Psoas muscle (tissue), 8 donors: ENCODE measurements around the gene COG2. TPM values are rescaled to one million over a fixed set of nuclear protein-coding genes. Genes with fewer than 3 reads are reported as not detected.

ENCODE experiments used
- ATAC-seq, 4 donors: fragments of 200-7000 bp; cut with Tn5 transposase; one replicate each; pipeline ENCODE4 v1.9.1; 2020; ENCODE audit warnings: moderate library complexity in 3 of 4, mild to moderate bottlenecking in 2 of 4
- DNase-seq, 2 donors: peaks; one replicate each; pipeline ENCODE4 v3.0.0-alpha.2; 2020
- H3K27ac ChIP-seq: fragments of 200-600 bp; one replicate; pipeline ENCODE4 v1.8.0; 2022
- H3K27me3 ChIP-seq, 3 donors: fragments of 200-600 bp in 1 of 3; one replicate each; pipeline versions ENCODE4 v1.6.1 to v1.8.0; 2013 to 2022; ENCODE audit warnings: low read length in 2 of 3, mild to moderate bottlenecking in 2 of 3, moderate library complexity in 1 of 3; ENCODE audit not compliant: insufficient read depth in 3 of 3
- H3K36me3 ChIP-seq, 2 donors: fragments of 200-600 bp in 1 of 2; one replicate each; pipeline versions ENCODE4 v1.6.1 to v1.8.0; 2013 to 2022; ENCODE audit warnings: low read depth in 1 of 2, mild to moderate bottlenecking in 1 of 2, moderate library complexity in 1 of 2; ENCODE audit not compliant: insufficient read depth in 1 of 2
- H3K4me1 ChIP-seq: fragments of 200-600 bp; one replicate; pipeline ENCODE4 v1.8.0; 2022
- H3K4me3 ChIP-seq: fragments of 200-600 bp; one replicate; pipeline ENCODE4 v1.8.0; 2022; ENCODE audit warnings: mild to moderate bottlenecking
- H3K9me3 ChIP-seq: fragments of 200-600 bp; one replicate; pipeline ENCODE4 v1.8.0; 2022
- CTCF ChIP-seq: fragments of 200-600 bp; IDR thresholded peaks from one replicate; pipeline ENCODE4 v1.8.0; 2022; ENCODE audit warnings: antibody characterized with exemption
- WGBS, 3 donors: extraction: QIAGEN DNeasy Blood & Tissue Kit; methylation state at CpG; one replicate each; pipeline versions ENCODE4 v1.1.6 to v1.1.7; 2013; 5-methylcytosine and 5-hydroxymethylcytosine counted together
- intact Hi-C, 2 donors: fragments of 100-400 bp; cut with DNase I; formaldehyde crosslinking; loops; one replicate each; pipeline versions ENCODE4 v1.11.0 to v1.14.2; 2022
- polyA plus RNA-seq, 3 donors: library from polyadenylated mRNA; stranded (reverse); fragments of 200-250 nt; gene quantifications; one replicate each; pipeline ENCODE4 v1.2.3, GENCODE V29; 2013
- total RNA-seq, 4 donors: library from RNA; stranded (reverse); fragmentation: NEBNext Ultra II Directional in 2 of 4; extraction: Animal tissue kit (Norgen Biotek cat#: 25700) in 2 of 4; gene quantifications; one replicate each; pipeline versions ENCODE4 v1.2.1 to v1.2.4, GENCODE V29; 2021 to 2023
- donor health status: healthy with polysubstance abuse.
- donor health status: DM: no; HTN: no; CAD: no; lungs with moderate emphysema.
- donor health status: Bipolar disorder and iron deficiency.
- donor health status: healthy.
- donor health status: DM: yes; HTN: yes; CAD: no.
- donor health status: DM: no; HTN: no; CAD: no.
- donor health status: DM: no; HTN: no; CAD: no.
- donor health status: DM: yes; HTN: yes; CAD: no.

COG2 gene
- total and polyA plus RNA-seq, 7 donors = 11.9 to 30.5 (median 21.3) TPM

DNA sequence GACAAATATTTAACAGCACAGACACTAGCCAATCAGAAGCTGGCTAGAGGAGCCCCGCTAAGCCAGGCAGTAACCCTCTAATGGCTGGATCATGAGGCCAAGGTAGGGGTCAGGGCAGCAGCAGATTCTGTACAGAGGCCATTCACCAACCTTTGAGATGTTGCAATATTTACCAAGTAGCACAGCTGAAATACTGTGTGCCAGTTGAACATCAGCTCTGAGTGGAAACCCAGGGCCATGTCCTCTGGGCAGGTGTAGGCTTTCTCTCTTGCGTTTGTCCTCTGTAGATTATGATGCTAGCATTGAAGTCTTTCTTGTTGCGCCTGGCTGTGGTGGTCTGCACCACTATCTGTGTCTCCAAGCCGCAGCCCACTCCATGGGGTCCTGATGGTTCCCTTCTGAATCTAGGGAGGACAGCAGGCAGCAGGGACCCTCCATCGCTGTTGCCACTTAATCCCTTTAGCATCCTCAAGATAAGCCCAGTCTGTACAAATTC lies 2.5 kb upstream of the COG2 start:
- Histone ChIP-seq H3K27ac (no peak overlapping the region), H3K27me3 (peaks cover 0 to 6% (median 0%) of the 10 kb centered on the region in 3 donors), H3K36me3 (no peaks in the 10 kb centered on the region), H3K4me3 (no peak overlapping the region), H3K9me3 (no peaks in the 10 kb centered on the region), H3K4me1 (peaks cover 17% of the 10 kb centered on the region)
- 62 to 78% (median 67%) methylated on average over 5 of the region's 5 CpGs for WGBS, 3 donors
- no peak for TF ChIP-seq CTCF
- intact Hi-C loops = loop anchor here in 1 of 2 donors (5.0 kb wide), 1 partner anchor 133 kb away; no protein-coding TSS in a partner anchor
- ATAC-seq (no peak), DNase-seq (no peak)

DNA sequence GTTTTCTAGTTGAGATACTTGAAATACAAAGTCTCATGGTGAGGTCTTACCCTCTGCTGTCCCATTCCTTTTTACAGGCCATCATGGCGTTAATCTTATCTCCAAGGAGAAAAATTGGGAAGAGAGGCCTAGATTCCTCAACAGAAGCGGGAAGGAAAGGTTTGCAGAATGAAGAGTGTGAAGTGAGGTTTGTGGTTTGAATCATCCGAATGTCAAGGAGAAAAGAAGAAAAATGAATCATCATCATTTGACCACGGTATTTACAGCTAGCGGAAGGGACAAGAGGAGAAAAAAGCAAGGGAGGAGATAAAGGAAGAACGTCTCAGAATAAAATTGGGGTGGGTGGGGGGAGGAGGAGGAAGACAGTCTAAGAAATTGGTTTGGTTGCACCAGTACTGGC lies 935 bp upstream of the COG2 start:
- intact Hi-C loops = loop anchor here in 1 of 2 donors (5.0 kb wide), 1 partner anchor 131 kb away; no protein-coding TSS in a partner anchor
- DNase-seq (no peak), ATAC-seq (no peak)
- Histone ChIP-seq H3K27me3 (peaks cover 0 to 6% (median 0%) of the 10 kb centered on the region in 3 donors), H3K4me3 (no peak overlapping the region), H3K4me1 (peaks cover 21% of the 10 kb centered on the region), H3K36me3 (peaks cover 0 to 4% of the 10 kb centered on the region in 2 donors), H3K27ac (no peak overlapping the region), H3K9me3 (no peaks in the 10 kb centered on the region)
- 78 to 85% (median 81%) methylated on average over 6 of the region's 6 CpGs for WGBS, 3 donors
- TF ChIP-seq CTCF = no peak

DNA sequence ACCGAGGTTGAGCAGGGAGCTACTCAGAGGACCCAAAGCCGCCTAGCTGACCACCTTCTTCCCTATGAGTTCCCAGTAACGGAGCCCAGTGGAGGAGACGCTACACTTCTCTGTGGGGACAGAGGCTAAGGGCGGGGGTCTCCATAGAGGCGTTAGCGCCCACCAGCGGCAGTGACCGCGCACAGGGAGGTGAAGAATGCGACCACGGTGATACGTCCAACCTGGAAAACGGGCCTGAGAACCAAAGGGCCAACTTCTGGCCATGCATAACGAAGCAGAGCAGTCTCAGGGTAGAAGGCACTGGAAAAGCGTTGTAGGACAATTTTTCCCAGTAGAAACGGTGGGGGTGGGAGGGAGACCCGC lies 400 bp upstream of the COG2 start:
- Histone ChIP-seq H3K27ac (no peak overlapping the region), H3K36me3 (peaks cover 0 to 7% of the 10 kb centered on the region in 2 donors), H3K4me1 (peaks cover 25% of the 10 kb centered on the region), H3K4me3 (peak overlapping the region; percentile 90), H3K27me3 (peaks cover 0 to 6% (median 0%) of the 10 kb centered on the region in 3 donors), H3K9me3 (no peaks in the 10 kb centered on the region)
- DNase-seq = no peak
- TF ChIP-seq CTCF = no peak
- ATAC-seq = no peak
- intact Hi-C loops = loop anchor here (1.0 to 5.0 kb wide), 3 partner anchors 71 to 131 kb away; no protein-coding TSS in a partner anchor
- 20 to 24% (median 21%) methylated on average over 18 of the region's 18 CpGs for WGBS, 3 donors

DNA sequence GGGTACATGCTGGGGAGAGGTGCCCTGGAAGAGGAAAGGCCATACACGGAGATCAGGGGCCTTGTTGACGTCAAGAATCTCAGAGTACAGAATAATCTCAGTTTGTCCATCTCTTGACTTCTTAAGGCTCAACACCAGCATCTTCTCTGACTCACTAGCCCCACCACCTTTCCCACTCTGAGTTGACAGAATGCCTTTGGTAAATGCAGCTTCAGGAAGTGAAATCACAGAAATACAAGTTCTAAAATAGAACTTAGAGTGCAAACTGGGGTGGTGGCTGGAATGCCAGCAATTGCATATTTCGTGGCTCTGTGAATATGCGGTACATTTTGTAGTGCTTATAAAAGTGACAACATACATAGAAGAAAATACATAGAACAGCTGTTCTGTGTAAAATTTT lies 1.6 kb downstream of the COG2 start:
- DNase-seq = no peak
- peak overlapping the region; percentile 90 for H3K4me3 ChIP-seq
- H3K27me3 ChIP-seq = no peaks in the 10 kb centered on the region
- intact Hi-C loops = loop anchor here (2.0 to 5.0 kb wide), 2 partner anchors 69 to 128 kb away; no protein-coding TSS in a partner anchor
- ATAC-seq = no peak
- no peak overlapping the region for H3K27ac ChIP-seq
- no peak for TF ChIP-seq CTCF
- H3K9me3 ChIP-seq = no peaks in the 10 kb centered on the region
- peaks cover 27% of the 10 kb centered on the region for H3K4me1 ChIP-seq
- 45 to 63% (median 49%) methylated on average over 4 of the region's 4 CpGs for WGBS, 3 donors
- H3K36me3 ChIP-seq = peaks cover 0 to 7% of the 10 kb centered on the region in 2 donors
